ENCODE measurements around the gene GNB5.

Gene GNB5

GRCh38 chr15:52207191-52207590, 16.0 kb upstream of the GNB5 start:
- DNase-seq (ENCODE audit: low read depth in 2 of 2) = no peak

GRCh38 chr15:52206446-52206845, 15.3 kb upstream of the GNB5 start:
- no peak for DNase-seq (ENCODE audit: low read depth in 2 of 2)

- DNase-seq (ENCODE audit: low read depth in 2 of 2) = no peak
Observed at GRCh38 chr15:52204657-52205056, 13.5 kb upstream of the GNB5 start.

- DNase-seq (ENCODE audit: low read depth in 2 of 2) = no peak
Observed at GRCh38 chr15:52200831-52201365, 9.7 kb upstream of the GNB5 start.

- DNase-seq (ENCODE audit: low read depth in 2 of 2) = no peak
Observed at GRCh38 chr15:52199271-52199670, 8.1 kb upstream of the GNB5 start.

GRCh38 chr15:52196891-52197290, 5.7 kb upstream of the GNB5 start:
- DNase-seq (ENCODE audit: low read depth in 2 of 2) = no peak

GRCh38 chr15:52193791-52194190, 2.6 kb upstream of the GNB5 start:
- DNase-seq (ENCODE audit: low read depth in 2 of 2) = no peak

- DNase-seq (ENCODE audit: low read depth in 2 of 2) = no peak
Observed at GRCh38 chr15:52193321-52193720, 2.1 kb upstream of the GNB5 start.

- no peak for DNase-seq (ENCODE audit: low read depth in 2 of 2)
Observed at GRCh38 chr15:52186651-52187486, 4.3 kb downstream of the GNB5 start.

- no peak for DNase-seq (ENCODE audit: low read depth in 2 of 2)
Observed at GRCh38 chr15:52185151-52185561, 6.0 kb downstream of the GNB5 start.

GRCh38 chr15:52184721-52185120, 6.5 kb downstream of the GNB5 start:
- DNase-seq (ENCODE audit: low read depth in 2 of 2) = no peak

GRCh38 chr15:52183562-52184173, 7.5 kb downstream of the GNB5 start:
- no peak for DNase-seq (ENCODE audit: low read depth in 2 of 2)

GRCh38 chr15:52181938-52182780, 9.0 kb downstream of the GNB5 start:
- no peak for DNase-seq (ENCODE audit: low read depth in 2 of 2)

GRCh38 chr15:52180851-52181450, 10.2 kb downstream of the GNB5 start:
- no peak for DNase-seq (ENCODE audit: low read depth in 2 of 2)

- peak in 1 of 2 donors; percentile 4 for DNase-seq (ENCODE audit: low read depth in 2 of 2)
Observed at GRCh38 chr15:52180196-52180835, 10.9 kb downstream of the GNB5 start.

GRCh38 chr15:52179278-52180195, 11.7 kb downstream of the GNB5 start:
- DNase-seq (ENCODE audit: low read depth in 2 of 2) = peak; percentile 81 to 82

GRCh38 chr15:52178765-52179164, 12.4 kb downstream of the GNB5 start:
- no peak for DNase-seq (ENCODE audit: low read depth in 2 of 2)

- no peak for DNase-seq (ENCODE audit: low read depth in 2 of 2)
Observed at GRCh38 chr15:52172869-52173268, 18.3 kb downstream of the GNB5 start.

- DNase-seq (ENCODE audit: low read depth in 2 of 2) = no peak
Observed at GRCh38 chr15:52171807-52172206, 19.4 kb downstream of the GNB5 start.

- no peak for DNase-seq (ENCODE audit: low read depth in 2 of 2)
Observed at GRCh38 chr15:52171386-52171785, 19.8 kb downstream of the GNB5 start.

Measured in stimulated activated CD8-positive, alpha-beta memory T cell treated with anti-CD3 and anti-CD28 coated beads, Interleukin-15, amount 100 ng/mL, for 48 hours (primary cell).